ENCODE data around the gene ONECUT2. TPM values are rescaled to one million over a fixed set of nuclear protein-coding genes. Genes with fewer than 3 reads are reported as not detected.

Gene ONECUT2
- under 0.01 TPM in 2 replicates for total RNA-seq

DNA sequence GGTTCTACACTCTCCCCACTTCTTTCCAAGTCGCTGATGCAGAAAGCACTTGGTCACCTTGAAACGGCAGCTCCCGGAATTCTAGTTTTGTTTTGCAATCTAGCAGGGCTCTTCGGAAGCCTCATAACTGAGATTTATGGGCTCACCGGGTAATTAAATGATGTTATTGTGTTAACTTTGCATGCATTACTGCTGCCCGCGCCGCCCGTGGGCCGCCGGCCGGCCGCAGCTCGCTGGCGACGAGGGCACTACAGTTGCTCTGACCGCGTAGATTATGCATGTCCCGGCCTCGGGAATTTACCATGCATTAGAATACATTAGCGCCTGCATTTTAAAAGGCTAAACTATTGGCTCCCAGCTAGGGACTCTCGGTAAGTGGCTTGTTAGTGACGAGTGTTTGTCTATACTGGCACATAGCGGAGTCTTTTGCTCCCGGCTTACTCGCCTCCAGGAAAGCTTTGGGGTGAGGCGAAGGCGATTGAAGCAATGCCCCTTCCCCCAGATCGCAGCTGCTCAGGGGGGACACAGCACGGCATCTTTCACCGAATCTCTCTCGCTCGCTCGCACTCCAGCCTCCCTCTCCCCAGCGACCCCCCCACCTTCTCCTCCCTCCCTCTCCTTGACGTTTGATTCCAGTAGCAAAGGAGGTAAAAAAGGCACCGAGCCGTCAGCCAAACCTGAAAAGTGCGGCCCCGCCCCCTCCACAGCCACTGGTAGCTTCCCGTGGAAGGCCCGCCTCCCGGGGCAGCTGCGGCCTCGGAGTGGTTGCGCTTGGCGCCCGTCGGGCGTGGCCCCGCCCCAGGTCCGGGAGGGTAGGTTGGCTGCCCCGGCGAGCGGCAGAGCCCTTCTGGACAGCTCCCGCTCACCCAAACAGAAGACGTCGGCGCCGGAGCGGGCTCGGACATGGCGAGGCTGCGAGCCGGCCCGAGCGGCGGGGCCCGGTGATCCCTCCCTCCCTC, at the start of gene ONECUT2:
ONECUT2 (plus strand) TSS at position 839 of the 959 bp plus-strand sequence. CDS start 343 bp downstream, outside the sequence.

Other genes starting within 250 kb of the ONECUT2 start
- gene ST8SIA3, start 82.8 kb upstream of the ONECUT2 start, total RNA-seq: not detected in 2 replicates
- gene FECH, start 151.3 kb downstream of the ONECUT2 start, total RNA-seq: 31.1 and 31.5 TPM in 2 replicates
- gene NARS1, start 186.5 kb downstream of the ONECUT2 start, total RNA-seq: 160 and 320 TPM in 2 replicates

All from placental pericyte (primary cell).